Erythroblast (primary cell): ENCODE measurements around the gene TPK1.

Experiments used
- DNase-seq, 2 experiments: peaks; one replicate each; lab custom pipeline; 2025; lab: John Stamatoyannopoulos, UW
- GATA1 ChIP-seq: IDR thresholded peaks from 2 replicates; pipeline ENCODE4 v1.6.1; 2011; ENCODE audit warnings: low read depth, mild to moderate bottlenecking, control low read depth, low read length, moderate library complexity
- POLR2A ChIP-seq: IDR thresholded peaks from 2 replicates; pipeline ENCODE4 v1.6.1; 2011; ENCODE audit warnings: mild to moderate bottlenecking, low read length

The TPK1 gene

GRCh38 chr7:144842377-144842851 is 6.6 kb upstream of the TPK1 start:
- DNase-seq: no peak
- no peak for TF ChIP-seq POLR2A
- no peak for TF ChIP-seq GATA1

DNA sequence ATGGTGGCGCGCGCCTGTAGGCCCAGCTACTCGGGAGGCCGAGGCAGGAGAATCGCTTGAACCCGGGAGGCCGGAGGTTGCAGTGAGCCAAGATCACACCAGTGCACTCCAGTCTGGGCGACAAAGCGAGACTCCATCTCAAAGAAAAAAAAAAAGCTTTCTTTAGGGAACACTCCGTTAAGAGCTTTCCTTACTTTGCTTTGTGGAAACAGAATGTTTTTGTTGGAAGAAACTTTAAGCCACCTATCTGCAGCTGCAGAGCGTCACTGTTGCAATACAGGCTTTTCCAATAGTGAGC is 641 bp upstream of the TPK1 start:
- no peak for DNase-seq
- TF ChIP-seq GATA1 (no peak), POLR2A (no peak)

DNA sequence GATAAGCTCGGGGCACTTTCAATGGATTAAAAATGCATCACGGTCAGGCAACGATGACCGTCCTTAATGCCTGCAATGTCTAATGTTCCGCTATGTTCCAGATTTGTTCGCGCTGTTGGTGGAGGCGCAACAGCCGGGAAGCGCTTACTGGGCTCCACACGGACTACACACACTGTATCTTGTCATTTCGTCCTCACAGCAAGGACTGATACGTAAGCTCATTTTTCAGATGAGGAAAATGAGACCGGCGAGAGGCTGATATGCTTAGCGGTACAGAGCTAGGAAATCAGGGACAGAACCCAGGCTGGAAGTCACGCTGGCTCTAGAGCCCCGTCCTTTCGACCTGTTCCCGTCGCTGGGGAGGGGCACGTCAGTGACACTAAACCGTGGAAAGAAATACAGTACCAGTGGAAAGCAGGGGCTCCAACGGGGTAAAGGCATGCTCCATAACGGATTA is 670 bp downstream of the TPK1 start:
- DNase-seq: peak; percentile 55 to 64
- TF ChIP-seq POLR2A: no peak

- TF ChIP-seq POLR2A (no peak), GATA1 (no peak)
- peak; percentile 36 to 46 for DNase-seq
Measured at GRCh38 chr7:144834641-144835144, 1.2 kb downstream of the TPK1 start.

DNA sequence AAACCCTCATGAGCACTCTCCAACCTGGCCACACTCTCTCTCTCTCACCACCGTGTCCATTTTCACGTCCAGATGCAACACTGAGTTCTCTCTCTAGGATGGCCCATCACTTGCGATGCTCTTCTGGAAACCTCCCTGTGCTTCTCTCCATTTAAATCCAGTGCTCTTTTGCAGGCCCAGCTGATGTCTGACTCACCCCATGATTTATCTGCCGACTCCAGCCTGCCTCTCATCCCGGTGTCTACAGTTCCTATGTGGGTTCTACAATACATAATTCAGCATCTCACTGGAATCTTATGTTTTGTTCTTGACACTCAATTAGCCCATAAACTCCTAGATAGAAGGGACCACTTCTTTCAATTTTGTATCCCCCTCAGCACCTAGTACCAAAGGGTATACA is 5.0 kb downstream of the TPK1 start:
- TF ChIP-seq POLR2A (no peak), GATA1 (no peak)
- no peak for DNase-seq

GRCh38 chr7:144830024-144830785 is 5.6 kb downstream of the TPK1 start:
- peak; percentile 6 to 53 for DNase-seq
- TF ChIP-seq GATA1: no peak
- TF ChIP-seq POLR2A: no peak

DNA sequence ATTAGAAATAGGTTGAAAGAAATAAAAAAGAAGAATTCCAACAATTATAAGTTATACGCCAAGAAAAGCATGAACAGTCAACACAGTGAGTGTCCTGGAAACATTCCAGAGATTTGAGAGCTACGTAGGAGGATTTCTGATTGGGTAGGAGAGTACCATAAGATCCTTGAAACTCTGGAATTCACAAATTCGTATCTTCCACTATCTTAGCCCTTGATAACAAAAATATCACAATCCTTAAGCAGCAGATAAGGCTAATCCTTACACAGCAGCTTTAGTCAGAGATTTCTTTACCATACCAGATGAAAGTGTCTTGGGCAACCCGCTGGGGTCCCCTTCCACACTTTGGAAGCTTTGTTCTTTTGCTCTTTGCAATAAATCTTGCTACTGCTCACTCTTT is 8.2 kb downstream of the TPK1 start:
- DNase-seq: no peak
- no peak for TF ChIP-seq GATA1
- no peak for TF ChIP-seq POLR2A

GRCh38 chr7:144826208-144826607 is 9.6 kb downstream of the TPK1 start:
- TF ChIP-seq GATA1 (no peak), POLR2A (no peak)
- DNase-seq: no peak

GRCh38 chr7:144824360-144824759 is 11.5 kb downstream of the TPK1 start:
- TF ChIP-seq GATA1 (no peak), POLR2A (no peak)
- no peak for DNase-seq

DNA sequence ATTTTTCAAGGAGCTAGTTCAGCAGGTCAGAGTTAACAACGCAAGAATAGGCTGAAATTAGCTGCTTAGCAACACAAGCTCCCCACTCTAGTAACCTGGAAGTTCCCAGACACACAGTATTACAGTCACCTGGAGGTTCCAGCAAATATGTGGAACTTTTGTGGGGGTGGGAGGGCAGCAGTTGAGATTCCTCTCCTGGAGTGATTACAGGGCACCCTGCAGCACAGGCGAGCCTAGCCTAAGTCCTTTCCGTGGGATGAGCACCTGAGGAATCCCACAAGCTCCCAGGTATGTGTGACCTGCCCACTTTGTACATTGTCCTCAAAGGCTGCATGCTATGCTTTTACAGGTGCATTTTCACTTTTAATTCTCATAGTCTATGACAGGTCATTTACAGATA is 13.6 kb downstream of the TPK1 start:
- no peak for TF ChIP-seq GATA1
- no peak for TF ChIP-seq POLR2A
- no peak for DNase-seq

- DNase-seq: no peak
- TF ChIP-seq POLR2A (no peak), GATA1 (no peak)
Measured at GRCh38 chr7:144821067-144821466, 14.8 kb downstream of the TPK1 start.

DNA sequence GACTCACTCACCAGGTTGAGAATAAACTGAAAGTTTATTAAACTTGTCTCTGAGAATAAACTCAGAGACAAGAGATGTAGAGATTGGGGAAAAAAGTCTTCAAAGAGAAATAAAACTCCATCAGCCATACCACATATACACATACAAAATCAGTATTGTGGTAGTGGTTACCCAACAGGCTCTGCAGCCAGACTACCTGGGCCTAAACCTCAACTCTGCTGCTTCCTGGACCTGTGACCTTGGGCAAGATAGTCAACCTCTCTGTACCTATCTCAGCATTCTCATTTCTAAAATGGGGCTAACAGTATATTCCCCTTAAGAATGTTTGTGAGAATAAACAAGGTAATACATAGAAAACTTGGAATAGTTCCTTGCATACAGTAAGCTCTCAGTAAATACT is 15.3 kb downstream of the TPK1 start:
- no peak for TF ChIP-seq GATA1
- no peak for TF ChIP-seq POLR2A
- DNase-seq: no peak

DNA sequence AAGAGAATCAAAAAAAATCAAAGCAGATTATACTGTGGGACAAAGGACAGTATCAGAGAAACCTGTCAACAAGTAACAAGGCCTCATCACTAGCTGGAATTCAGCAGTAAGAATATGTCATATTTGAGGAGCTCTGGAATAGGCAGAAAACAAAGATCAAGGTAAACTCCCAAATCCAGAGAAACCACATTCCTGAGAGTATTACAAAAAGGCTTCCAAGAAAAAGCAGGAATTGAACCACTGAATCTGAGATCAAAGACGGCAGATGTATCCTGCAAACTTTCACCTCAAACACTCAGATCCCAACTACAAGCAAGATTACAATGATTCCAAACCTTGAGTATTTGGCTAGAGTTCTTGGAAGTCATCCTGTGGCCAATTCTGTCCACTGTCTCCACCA is 16.3 kb downstream of the TPK1 start:
- no peak for TF ChIP-seq GATA1
- no peak for DNase-seq

DNA sequence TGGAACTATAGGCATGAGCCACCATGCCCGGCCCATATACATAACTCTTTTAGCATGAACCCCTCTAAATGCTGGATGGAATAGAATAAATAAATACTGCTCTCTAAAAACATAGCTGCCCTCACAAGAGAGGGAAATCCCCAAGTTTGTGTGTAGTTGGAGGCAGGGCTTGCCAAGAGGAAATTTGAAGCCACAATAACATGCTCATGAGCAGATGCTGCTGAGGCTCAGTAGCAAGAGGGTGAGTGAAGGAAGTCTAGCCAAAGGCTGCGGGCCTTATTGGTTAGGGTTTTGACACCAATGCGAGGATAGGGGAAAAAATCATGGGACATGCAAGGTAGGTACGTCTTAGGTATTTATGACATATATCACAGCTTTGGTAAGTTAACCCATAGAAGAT is 17.3 kb downstream of the TPK1 start:
- TF ChIP-seq POLR2A: no peak
- TF ChIP-seq GATA1: no peak
- DNase-seq: no peak

- no peak for DNase-seq
- TF ChIP-seq POLR2A (no peak), GATA1 (no peak)
Measured at GRCh38 chr7:144817001-144817400, 18.9 kb downstream of the TPK1 start.

GRCh38 chr7:144814299-144814698 is 21.6 kb downstream of the TPK1 start:
- DNase-seq: no peak
- TF ChIP-seq POLR2A (no peak), GATA1 (no peak)
